Neutrophil (primary cell): ENCODE results near the gene KAT6B.

ENCODE experiments used
- H3K27ac ChIP-seq: fragments of 200-600 bp; sonication (generic); 2 replicates; pipeline ENCODE4 v1.5.1; 2016; ENCODE audit warnings: mild to moderate bottlenecking, moderate library complexity
- H3K27me3 ChIP-seq: fragments of 200-600 bp; sonication (generic); 2 replicates; pipeline ENCODE4 v1.6.0; 2016; ENCODE audit warnings: mild to moderate bottlenecking
- H3K36me3 ChIP-seq: fragments of 200-600 bp; sonication (generic); 2 replicates; pipeline ENCODE4 v1.5.1; 2017
- H3K4me1 ChIP-seq, 2 experiments: fragments of 200-600 bp in 1 of 2; sonication (generic) in 1 of 2; 1 replicate in 1 of 2; 2 replicates in 1 of 2; pipeline versions ENCODE4 v1.5.1 to v1.6.1; 2013 to 2016; ENCODE audit warnings: low read depth in 1 of 2, low read length in 1 of 2, mild to moderate bottlenecking in 1 of 2, moderate library complexity in 1 of 2; ENCODE audit not compliant: control insufficient read depth in 1 of 2, insufficient read depth in 1 of 2
- H3K4me3 ChIP-seq, 2 experiments: fragments of 200-600 bp in 1 of 2; sonication (generic) in 1 of 2; 1 replicate in 1 of 2; 2 replicates in 1 of 2; pipeline ENCODE4 v1.5.1; 2013 to 2016; ENCODE audit warnings: low read depth in 1 of 2, low read length in 1 of 2, mild to moderate bottlenecking in 1 of 2, moderate library complexity in 1 of 2
- H3K9me3 ChIP-seq: fragments of 200-600 bp; sonication (generic); 2 replicates; pipeline ENCODE4 v1.5.1; 2016
- CTCF ChIP-seq: fragments of 200-600 bp; sonication (generic); IDR thresholded peaks from 2 replicates; pipeline ENCODE4 v1.5.1; 2016; ENCODE audit warnings: antibody characterized with exemption

Gene KAT6B

GRCh38 chr10:74900297-74900696 is 73.9 kb downstream of the KAT6B start:
- Histone ChIP-seq H3K36me3 (no peaks in the 10 kb centered on the region), H3K9me3 (no peaks in the 10 kb centered on the region), H3K27me3 (no peaks in the 10 kb centered on the region), H3K4me3 (no peak overlapping the region), H3K4me1 (peaks cover 8 to 12% of the 10 kb centered on the region in 2 experiments), H3K27ac (no peak overlapping the region)
- no peak for TF ChIP-seq CTCF

GRCh38 chr10:74901301-74901700 is 74.9 kb downstream of the KAT6B start:
- Histone ChIP-seq H3K4me1 (peaks cover 8 to 12% of the 10 kb centered on the region in 2 experiments), H3K36me3 (no peaks in the 10 kb centered on the region), H3K27ac (no peak overlapping the region), H3K27me3 (no peaks in the 10 kb centered on the region), H3K4me3 (no peak overlapping the region), H3K9me3 (no peaks in the 10 kb centered on the region)
- no peak for TF ChIP-seq CTCF

DNA sequence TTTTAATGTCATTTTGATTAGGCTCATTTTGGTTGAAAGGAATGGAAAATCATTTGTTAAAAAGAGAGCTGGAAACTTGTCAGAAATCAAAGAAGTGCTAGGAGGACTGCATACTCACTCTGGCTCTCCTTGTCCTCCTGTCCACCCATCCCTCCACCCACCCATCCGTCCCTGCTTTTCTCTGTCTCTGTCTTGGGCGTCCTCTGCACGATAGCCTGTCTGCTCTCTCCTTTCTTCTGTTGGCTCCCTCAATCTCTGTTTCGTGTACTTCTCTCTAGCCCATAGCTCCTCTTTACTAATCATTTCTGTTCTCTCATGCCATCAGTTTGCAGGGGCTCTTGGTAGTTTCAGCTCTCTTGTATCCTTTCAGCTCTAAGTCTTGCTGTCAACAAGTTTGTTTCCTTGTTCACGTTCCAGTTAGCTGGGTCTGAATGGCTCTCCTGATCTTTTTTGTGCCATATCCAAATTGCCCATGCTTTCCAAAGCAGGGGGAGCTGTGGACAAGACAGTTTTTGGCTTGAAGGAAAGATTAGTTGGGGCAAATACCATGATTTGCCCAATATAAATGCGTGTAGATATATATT is 75.6 kb downstream of the KAT6B start:
- Histone ChIP-seq H3K27ac (no peak overlapping the region), H3K9me3 (no peaks in the 10 kb centered on the region), H3K27me3 (no peaks in the 10 kb centered on the region), H3K4me1 (peaks cover 8 to 12% of the 10 kb centered on the region in 2 experiments), H3K4me3 (no peak overlapping the region), H3K36me3 (no peaks in the 10 kb centered on the region)
- TF ChIP-seq CTCF: no peak

DNA sequence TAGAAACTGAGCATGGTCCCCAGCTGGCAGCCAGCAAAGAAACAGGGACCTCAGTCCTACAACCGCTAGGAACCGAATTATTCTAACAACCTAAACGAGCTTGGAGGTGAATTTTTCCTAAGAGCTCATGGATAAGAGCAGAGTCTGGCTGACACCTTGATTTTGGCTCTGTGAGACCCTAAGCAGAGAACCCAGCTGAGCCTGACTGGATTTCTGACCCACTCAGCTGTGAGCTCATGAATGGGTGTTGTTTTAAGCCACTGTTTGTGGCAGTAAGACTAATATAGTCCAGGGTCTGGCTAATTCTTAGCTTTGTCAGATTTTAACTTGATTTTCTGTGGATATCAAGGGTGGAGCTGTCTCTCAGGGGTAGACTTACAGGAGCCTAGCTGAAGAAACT is 77.1 kb downstream of the KAT6B start:
- Histone ChIP-seq H3K27ac (no peak overlapping the region), H3K4me3 (no peak overlapping the region), H3K27me3 (no peaks in the 10 kb centered on the region), H3K9me3 (no peaks in the 10 kb centered on the region), H3K4me1 (peaks cover 1 to 4% of the 10 kb centered on the region in 2 experiments), H3K36me3 (no peaks in the 10 kb centered on the region)
- no peak for TF ChIP-seq CTCF

GRCh38 chr10:74906611-74907198 is 80.3 kb downstream of the KAT6B start:
- no peak for TF ChIP-seq CTCF
- no peak overlapping the region for H3K4me3 ChIP-seq
- H3K9me3 ChIP-seq: no peaks in the 10 kb centered on the region
- no peak overlapping the region for H3K27ac ChIP-seq
- H3K36me3 ChIP-seq: no peaks in the 10 kb centered on the region
- no peaks in the 10 kb centered on the region for H3K27me3 ChIP-seq
- H3K4me1 ChIP-seq: no peaks in the 10 kb centered on the region
